ENCODE data around the gene PHLDB2.
A peak's percentile ranks its signal among the peaks of the same experiment; 100 is the strongest.
"Not testable (repeated sequence)": the region's sequence is repeated elsewhere in the genome, so short reads cannot be mapped to it uniquely, and the experiment has no call there.

The PHLDB2 gene

GRCh38 chr3:111859061-111859973 is at the start of gene PHLDB2:
Gene PHLDB2 (plus strand): TSS chr3:111859265. CDS start chr3:111884078, 24,813 bp downstream.
- no peaks in the 10 kb centered on the region for H3K36me3 ChIP-seq (ENCODE audit: control insufficient read depth, insufficient read depth, low read length)
- H3K9ac ChIP-seq (ENCODE audit: low read depth, low read length), result peak within 1 kb of the TSS; percentile 93
- H3K4me3 ChIP-seq (ENCODE audit: low read depth, low read length), result peak within 1 kb of the TSS; percentile 83
- H3K9me3 ChIP-seq (ENCODE audit: control insufficient read depth, insufficient read depth, low read length), result no peaks in the 10 kb centered on the region
- peaks cover 53% of the 10 kb centered on the region for H3K27me3 ChIP-seq (ENCODE audit: control insufficient read depth, insufficient read depth, low read length)
- H3K4me1 ChIP-seq (ENCODE audit: control insufficient read depth, insufficient read depth, low read length), result peaks cover 5% of the 10 kb centered on the region

- Histone ChIP-seq H3K36me3 (ENCODE audit: control insufficient read depth, insufficient read depth, low read length) (no peaks in the 10 kb centered on the region), H3K9me3 (ENCODE audit: control insufficient read depth, insufficient read depth, low read length) (no peaks in the 10 kb centered on the region), H3K4me1 (ENCODE audit: control insufficient read depth, insufficient read depth, low read length) (no peaks in the 10 kb centered on the region), H3K4me3 (ENCODE audit: low read depth, low read length) (no peak overlapping the region), H3K27me3 (ENCODE audit: control insufficient read depth, insufficient read depth, low read length) (no peaks in the 10 kb centered on the region), H3K9ac (ENCODE audit: low read depth, low read length) (no peak overlapping the region)
Observed at GRCh38 chr3:111810909-111811308, 48.2 kb upstream of the PHLDB2 start.

DNA sequence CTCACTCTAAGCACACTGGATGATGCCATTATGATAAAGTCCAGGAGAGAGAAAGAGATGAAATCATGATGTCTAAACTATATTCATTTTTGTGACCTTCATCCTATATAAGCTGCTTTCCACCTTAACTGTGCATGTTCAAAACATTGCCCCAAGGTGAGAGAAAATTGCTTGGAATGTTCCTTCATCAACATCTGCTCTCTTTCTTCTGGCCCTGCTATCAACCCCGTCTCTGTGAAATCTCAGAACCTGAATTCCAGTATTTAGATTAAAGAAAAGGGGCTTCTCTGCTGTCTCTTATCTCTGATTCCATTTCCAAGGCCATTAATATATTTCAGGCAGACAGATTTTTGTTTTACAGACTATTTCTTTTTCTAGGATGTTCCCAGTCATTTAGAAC is 47.3 kb upstream of the PHLDB2 start:
- H3K27me3 ChIP-seq (ENCODE audit: control insufficient read depth, insufficient read depth, low read length), result no peaks in the 10 kb centered on the region
- H3K36me3 ChIP-seq (ENCODE audit: control insufficient read depth, insufficient read depth, low read length), result no peaks in the 10 kb centered on the region
- H3K9me3 ChIP-seq (ENCODE audit: control insufficient read depth, insufficient read depth, low read length), result no peaks in the 10 kb centered on the region
- no peak overlapping the region for H3K9ac ChIP-seq (ENCODE audit: low read depth, low read length)
- no peak overlapping the region for H3K4me3 ChIP-seq (ENCODE audit: low read depth, low read length)
- H3K4me1 ChIP-seq (ENCODE audit: control insufficient read depth, insufficient read depth, low read length), result no peaks in the 10 kb centered on the region

DNA sequence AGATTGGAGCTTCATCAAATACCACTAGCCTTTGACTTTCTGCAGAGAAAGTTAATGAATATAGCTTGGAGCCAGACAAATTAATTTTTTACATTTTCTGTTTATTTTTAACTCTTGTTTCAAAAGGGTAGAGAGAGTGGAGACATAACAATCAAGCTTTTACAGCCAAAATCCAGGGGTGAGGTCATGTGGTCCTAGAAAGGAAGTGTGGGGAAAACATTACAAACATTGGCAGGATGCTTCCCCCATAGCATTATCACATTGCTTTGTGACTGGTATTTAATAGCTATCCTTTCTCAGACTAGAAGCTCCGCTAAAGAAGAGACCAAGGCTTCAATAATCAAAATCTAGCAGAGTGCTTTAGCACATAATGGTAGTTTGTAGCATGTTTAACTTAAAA is 46.4 kb upstream of the PHLDB2 start:
- Histone ChIP-seq H3K27me3 (ENCODE audit: control insufficient read depth, insufficient read depth, low read length) (no peaks in the 10 kb centered on the region), H3K4me3 (ENCODE audit: low read depth, low read length) (no peak overlapping the region), H3K9me3 (ENCODE audit: control insufficient read depth, insufficient read depth, low read length) (no peaks in the 10 kb centered on the region), H3K36me3 (ENCODE audit: control insufficient read depth, insufficient read depth, low read length) (no peaks in the 10 kb centered on the region), H3K9ac (ENCODE audit: low read depth, low read length) (no peak overlapping the region), H3K4me1 (ENCODE audit: control insufficient read depth, insufficient read depth, low read length) (no peaks in the 10 kb centered on the region)

DNA sequence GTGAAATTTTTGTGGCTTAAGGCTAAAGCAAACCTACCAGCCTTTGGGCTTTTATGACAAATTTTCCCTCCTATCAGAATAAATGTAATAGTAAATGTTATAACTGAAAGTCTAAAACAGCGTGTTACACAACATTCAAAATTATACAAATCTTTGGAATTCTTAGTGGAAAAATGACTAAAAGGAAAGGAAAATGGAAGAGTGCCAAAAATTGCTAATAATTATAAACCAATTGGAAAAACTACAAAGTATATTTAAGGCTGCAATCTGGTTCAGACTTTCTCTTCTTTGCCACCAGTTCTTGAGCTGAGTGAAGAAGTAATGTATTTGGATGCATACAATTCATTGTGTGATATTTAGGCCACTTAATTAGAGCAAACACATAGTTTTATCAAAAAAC is 45.6 kb upstream of the PHLDB2 start:
- Histone ChIP-seq H3K9ac (ENCODE audit: low read depth, low read length) (no peak overlapping the region), H3K4me1 (ENCODE audit: control insufficient read depth, insufficient read depth, low read length) (no peaks in the 10 kb centered on the region), H3K4me3 (ENCODE audit: low read depth, low read length) (no peak overlapping the region), H3K36me3 (ENCODE audit: control insufficient read depth, insufficient read depth, low read length) (no peaks in the 10 kb centered on the region), H3K9me3 (ENCODE audit: control insufficient read depth, insufficient read depth, low read length) (no peaks in the 10 kb centered on the region), H3K27me3 (ENCODE audit: control insufficient read depth, insufficient read depth, low read length) (no peaks in the 10 kb centered on the region)

DNA sequence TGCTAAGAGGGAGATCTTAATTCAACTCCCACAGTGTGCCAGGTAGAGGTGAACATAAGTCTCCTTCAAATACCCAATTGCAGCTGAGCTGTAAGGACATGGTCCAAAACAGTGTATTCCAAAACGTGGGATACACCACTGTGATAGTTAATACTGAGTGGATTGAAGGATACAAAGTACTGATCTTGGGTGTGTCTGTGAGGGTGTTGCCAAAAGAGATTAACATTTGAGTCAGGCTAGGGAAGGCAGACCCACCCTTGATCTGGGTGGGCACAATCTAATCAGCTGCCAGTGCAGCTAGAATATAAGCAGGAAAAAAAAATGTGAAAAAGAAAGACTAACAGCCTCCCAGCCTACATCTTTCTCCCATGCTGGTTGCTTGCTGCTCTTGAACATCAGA is 45.1 kb upstream of the PHLDB2 start:
- Histone ChIP-seq H3K4me3 (ENCODE audit: low read depth, low read length) (no peak overlapping the region), H3K9ac (ENCODE audit: low read depth, low read length) (no peak overlapping the region), H3K4me1 (ENCODE audit: control insufficient read depth, insufficient read depth, low read length) (no peaks in the 10 kb centered on the region), H3K9me3 (ENCODE audit: control insufficient read depth, insufficient read depth, low read length) (no peaks in the 10 kb centered on the region), H3K36me3 (ENCODE audit: control insufficient read depth, insufficient read depth, low read length) (no peaks in the 10 kb centered on the region), H3K27me3 (ENCODE audit: control insufficient read depth, insufficient read depth, low read length) (no peaks in the 10 kb centered on the region)

- H3K9me3 ChIP-seq (ENCODE audit: control insufficient read depth, insufficient read depth, low read length); H3K9ac ChIP-seq (ENCODE audit: low read depth, low read length); H3K4me3 ChIP-seq (ENCODE audit: low read depth, low read length); H3K36me3 ChIP-seq (ENCODE audit: control insufficient read depth, insufficient read depth, low read length); H3K4me1 ChIP-seq (ENCODE audit: control insufficient read depth, insufficient read depth, low read length); H3K27me3 ChIP-seq (ENCODE audit: control insufficient read depth, insufficient read depth, low read length): not testable (repeated sequence)
Observed at GRCh38 chr3:111816771-111817170, 42.3 kb upstream of the PHLDB2 start.

DNA sequence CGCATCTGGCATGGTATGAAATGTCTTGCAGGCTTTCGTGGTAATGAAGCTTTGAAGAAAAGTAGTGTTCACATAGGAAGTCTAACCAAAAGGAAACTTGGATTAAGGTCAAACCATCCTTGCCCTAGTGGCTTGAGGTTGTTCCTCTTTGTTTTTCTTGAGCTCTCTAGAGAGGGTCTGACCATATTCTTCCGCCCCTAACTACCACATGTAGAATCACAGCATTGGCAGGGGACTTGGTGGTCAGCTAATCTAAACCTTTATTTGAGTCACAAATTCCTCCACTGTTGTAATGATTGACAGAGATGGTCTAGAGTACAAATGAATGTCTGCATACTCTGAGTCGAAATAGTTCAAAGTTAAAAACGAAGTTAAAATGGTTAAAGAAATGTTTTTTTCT is 39.1 kb upstream of the PHLDB2 start:
- Histone ChIP-seq H3K9me3 (ENCODE audit: control insufficient read depth, insufficient read depth, low read length) (no peaks in the 10 kb centered on the region), H3K27me3 (ENCODE audit: control insufficient read depth, insufficient read depth, low read length) (no peaks in the 10 kb centered on the region), H3K4me1 (ENCODE audit: control insufficient read depth, insufficient read depth, low read length) (no peaks in the 10 kb centered on the region), H3K36me3 (ENCODE audit: control insufficient read depth, insufficient read depth, low read length) (no peaks in the 10 kb centered on the region), H3K4me3 (ENCODE audit: low read depth, low read length) (no peak overlapping the region), H3K9ac (ENCODE audit: low read depth, low read length) (no peak overlapping the region)

- no peaks in the 10 kb centered on the region for H3K9me3 ChIP-seq (ENCODE audit: control insufficient read depth, insufficient read depth, low read length)
- H3K4me3 ChIP-seq (ENCODE audit: low read depth, low read length), result no peak overlapping the region
- no peaks in the 10 kb centered on the region for H3K4me1 ChIP-seq (ENCODE audit: control insufficient read depth, insufficient read depth, low read length)
- H3K9ac ChIP-seq (ENCODE audit: low read depth, low read length), result no peak overlapping the region
- H3K36me3 ChIP-seq (ENCODE audit: control insufficient read depth, insufficient read depth, low read length), result no peaks in the 10 kb centered on the region
- H3K27me3 ChIP-seq (ENCODE audit: control insufficient read depth, insufficient read depth, low read length), result no peaks in the 10 kb centered on the region
Observed at GRCh38 chr3:111820651-111821050, 38.4 kb upstream of the PHLDB2 start.

GRCh38 chr3:111821891-111822290 is 37.2 kb upstream of the PHLDB2 start:
- H3K36me3 ChIP-seq (ENCODE audit: control insufficient read depth, insufficient read depth, low read length), result no peaks in the 10 kb centered on the region
- no peak overlapping the region for H3K4me3 ChIP-seq (ENCODE audit: low read depth, low read length)
- H3K4me1 ChIP-seq (ENCODE audit: control insufficient read depth, insufficient read depth, low read length), result no peaks in the 10 kb centered on the region
- no peak overlapping the region for H3K9ac ChIP-seq (ENCODE audit: low read depth, low read length)
- H3K27me3 ChIP-seq (ENCODE audit: control insufficient read depth, insufficient read depth, low read length), result no peaks in the 10 kb centered on the region
- no peaks in the 10 kb centered on the region for H3K9me3 ChIP-seq (ENCODE audit: control insufficient read depth, insufficient read depth, low read length)

DNA sequence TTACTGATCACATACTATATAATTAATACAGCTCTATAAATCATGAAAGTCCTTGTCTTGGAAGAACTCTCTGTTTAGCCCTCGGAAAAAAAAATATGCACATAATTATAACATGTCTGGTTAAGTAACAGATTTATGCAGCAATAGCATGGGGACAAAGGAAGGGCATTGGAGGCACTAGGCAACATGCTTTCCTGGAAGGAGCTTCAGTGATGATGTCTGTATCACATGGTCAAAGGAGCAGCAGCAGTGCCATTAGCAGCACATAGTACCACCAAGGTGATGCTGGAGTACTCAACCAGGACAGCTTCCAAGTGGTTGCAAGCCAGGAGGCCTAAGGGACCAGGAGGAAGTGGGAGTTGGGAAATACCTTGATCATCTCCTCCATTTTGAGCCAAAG is 36.3 kb upstream of the PHLDB2 start:
- Histone ChIP-seq H3K36me3 (ENCODE audit: control insufficient read depth, insufficient read depth, low read length) (no peaks in the 10 kb centered on the region), H3K4me3 (ENCODE audit: low read depth, low read length) (no peak overlapping the region), H3K9ac (ENCODE audit: low read depth, low read length) (no peak overlapping the region), H3K4me1 (ENCODE audit: control insufficient read depth, insufficient read depth, low read length) (no peaks in the 10 kb centered on the region), H3K9me3 (ENCODE audit: control insufficient read depth, insufficient read depth, low read length) (no peaks in the 10 kb centered on the region), H3K27me3 (ENCODE audit: control insufficient read depth, insufficient read depth, low read length) (no peaks in the 10 kb centered on the region)

DNA sequence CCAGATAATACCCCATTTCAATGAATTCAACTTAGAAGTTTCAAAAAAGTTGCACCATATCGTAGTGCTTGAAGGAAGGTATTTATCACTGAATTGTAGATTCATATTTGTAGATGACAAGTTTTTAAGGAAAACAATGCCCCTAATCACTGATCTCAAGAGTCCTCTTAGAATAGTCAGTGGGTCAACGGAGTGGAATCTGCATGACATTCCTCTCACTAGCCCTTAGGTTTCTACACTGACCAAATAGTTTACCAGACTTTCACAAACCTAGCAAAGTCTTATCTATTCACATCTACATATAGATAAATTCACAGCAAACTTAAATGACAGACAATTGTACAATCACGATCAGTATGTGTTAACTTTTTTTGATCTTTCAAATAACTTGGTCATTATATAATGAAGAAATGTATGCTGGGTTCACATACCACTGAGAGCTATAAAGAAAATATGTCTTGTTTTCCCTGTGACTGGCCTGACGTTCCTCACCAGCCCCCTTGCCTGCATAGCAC is 35.7 kb upstream of the PHLDB2 start:
- no peaks in the 10 kb centered on the region for H3K36me3 ChIP-seq (ENCODE audit: control insufficient read depth, insufficient read depth, low read length)
- no peak overlapping the region for H3K9ac ChIP-seq (ENCODE audit: low read depth, low read length)
- no peaks in the 10 kb centered on the region for H3K4me1 ChIP-seq (ENCODE audit: control insufficient read depth, insufficient read depth, low read length)
- no peak overlapping the region for H3K4me3 ChIP-seq (ENCODE audit: low read depth, low read length)
- no peaks in the 10 kb centered on the region for H3K27me3 ChIP-seq (ENCODE audit: control insufficient read depth, insufficient read depth, low read length)
- no peaks in the 10 kb centered on the region for H3K9me3 ChIP-seq (ENCODE audit: control insufficient read depth, insufficient read depth, low read length)

Data from iPS-15b (cell line).